Central memory CD8-positive, alpha-beta T cell (primary cell): ENCODE results near the gene SLC35A5.
A peak's percentile ranks its signal among the peaks of the same experiment; 100 is the strongest.
"Not testable (repeated sequence)": the region's sequence is repeated elsewhere in the genome, so short reads cannot be mapped to it uniquely, and the experiment has no call there.

Experiments
- ATAC-seq: fragments of 150-1000 bp; cut with Tn5 transposase; replicated peaks from 2 replicates; pipeline ENCODE4 v1.10.0; 2022; ENCODE audit warnings: mild to moderate bottlenecking, moderate FRiP score, moderate number of reproducible peaks; ENCODE audit not compliant: poor library complexity, severe bottlenecking; ENCODE audit errors: extremely low read depth
- DNase-seq, 2 donors: peaks; one replicate each; pipeline ENCODE4 v3.0.0; 2021; ENCODE audit warnings: low spot score in 2 of 2
- H3K27ac Mint-ChIP-seq: one replicate; pipeline ENCODE4 v1.8.0; 2022; ENCODE audit warnings: low read depth, mild to moderate bottlenecking, moderate library complexity, mixed read lengths
- H3K27me3 Mint-ChIP-seq: one replicate; pipeline ENCODE4 v1.8.0; 2022; ENCODE audit warnings: mixed read lengths
- H3K36me3 Mint-ChIP-seq: one replicate; pipeline ENCODE4 v1.8.0; 2022; ENCODE audit warnings: mild to moderate bottlenecking, moderate library complexity, mixed read lengths; ENCODE audit not compliant: insufficient read depth
- H3K4me1 Mint-ChIP-seq: one replicate; pipeline ENCODE4 v1.8.0; 2022; ENCODE audit warnings: mixed read lengths
- H3K4me3 Mint-ChIP-seq: one replicate; pipeline ENCODE4 v1.8.0; 2022; ENCODE audit warnings: mild to moderate bottlenecking, moderate library complexity, mixed read lengths
- H3K9me3 Mint-ChIP-seq: one replicate; pipeline ENCODE4 v1.8.0; 2022; ENCODE audit warnings: mixed read lengths

SLC35A5 gene

DNA sequence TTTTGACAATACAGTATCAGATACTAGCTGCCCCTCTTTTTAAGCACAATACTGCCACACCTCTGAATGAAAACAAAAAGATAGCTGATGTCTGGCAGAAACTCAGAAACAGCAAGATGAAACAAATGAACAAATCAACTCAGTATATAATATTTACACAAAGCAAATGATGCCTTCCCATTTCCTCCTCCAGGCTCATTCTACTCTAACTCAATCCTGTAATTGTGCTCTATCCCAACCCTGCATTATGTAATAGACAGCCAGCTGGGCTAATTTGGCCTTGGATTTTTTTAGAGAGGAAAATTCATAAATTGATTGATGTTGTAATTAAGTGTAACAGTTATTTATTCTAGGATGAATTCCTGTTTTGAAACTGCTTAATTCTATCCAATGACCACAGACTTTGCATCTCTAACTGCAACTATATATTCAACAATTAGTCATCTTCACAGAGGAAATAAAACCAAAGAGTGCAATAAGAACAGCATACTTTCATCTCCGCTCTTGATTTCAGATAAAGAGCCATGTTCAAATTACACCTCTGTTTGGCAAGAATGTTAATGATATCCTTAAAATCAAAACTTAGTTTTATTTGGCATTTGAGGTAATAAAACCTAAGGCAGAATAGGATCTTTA is 6.2 kb upstream of the SLC35A5 start:
- DNase-seq, result no peak
- Mint-ChIP-seq H3K4me1 (peaks cover 45% of the 10 kb centered on the region), H3K36me3 (peaks cover 19% of the 10 kb centered on the region), H3K27me3 (no peaks in the 10 kb centered on the region), H3K27ac (peak overlapping the region; percentile 27), H3K9me3 (no peaks in the 10 kb centered on the region), H3K4me3 (no peak overlapping the region)
- peak; percentile 52 for ATAC-seq

DNA sequence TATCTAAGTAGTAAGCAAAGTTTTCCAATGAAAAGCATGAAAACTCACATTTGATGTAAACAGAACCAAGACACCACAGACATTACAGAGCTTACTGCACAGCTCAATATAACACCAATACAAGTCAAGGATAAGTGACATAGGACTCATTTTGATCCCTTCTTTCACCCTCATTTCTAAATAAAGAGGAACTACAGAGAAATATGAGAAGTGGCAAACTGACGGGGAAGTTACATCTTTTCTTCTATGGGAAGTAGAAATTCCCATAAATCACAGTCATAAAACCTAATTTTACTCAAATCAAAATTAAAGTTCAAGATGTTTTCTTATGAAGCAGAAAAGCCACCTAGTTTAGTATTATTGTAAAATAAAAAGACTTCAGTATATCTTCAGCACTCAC is 3.9 kb upstream of the SLC35A5 start:
- no peak for DNase-seq
- Mint-ChIP-seq H3K27me3 (no peaks in the 10 kb centered on the region), H3K36me3 (peaks cover 31% of the 10 kb centered on the region), H3K27ac (no peak overlapping the region), H3K4me1 (peaks cover 46% of the 10 kb centered on the region), H3K4me3 (no peak overlapping the region), H3K9me3 (no peaks in the 10 kb centered on the region)
- ATAC-seq, result no peak

DNA sequence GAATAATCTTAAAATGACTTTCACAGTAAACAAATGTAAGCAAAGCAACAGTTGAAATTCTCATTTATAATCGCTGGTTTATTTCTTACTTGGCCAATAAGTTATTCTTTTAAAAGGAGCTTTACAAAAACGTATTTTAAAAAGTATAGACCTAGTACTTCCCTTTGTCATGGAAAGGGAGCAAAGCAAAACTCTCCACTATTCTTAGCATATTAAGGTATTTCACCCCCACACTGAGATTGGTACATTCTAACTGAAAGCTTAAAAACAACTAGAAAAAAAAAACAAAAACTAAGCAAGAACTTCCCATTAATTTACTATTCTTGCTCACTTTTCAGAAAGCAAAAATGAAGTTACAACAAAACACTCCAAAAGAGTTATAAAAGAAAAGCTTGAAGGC is 1.5 kb upstream of the SLC35A5 start:
- peak overlapping the region; percentile 97 for H3K4me3 Mint-ChIP-seq
- H3K27me3 Mint-ChIP-seq, result no peaks in the 10 kb centered on the region
- no peak for ATAC-seq
- no peak for DNase-seq
- H3K4me1 Mint-ChIP-seq, result peaks cover 49% of the 10 kb centered on the region
- H3K36me3 Mint-ChIP-seq, result peaks cover 31% of the 10 kb centered on the region
- H3K27ac Mint-ChIP-seq, result peak overlapping the region; percentile 97
- H3K9me3 Mint-ChIP-seq, result no peaks in the 10 kb centered on the region

DNA sequence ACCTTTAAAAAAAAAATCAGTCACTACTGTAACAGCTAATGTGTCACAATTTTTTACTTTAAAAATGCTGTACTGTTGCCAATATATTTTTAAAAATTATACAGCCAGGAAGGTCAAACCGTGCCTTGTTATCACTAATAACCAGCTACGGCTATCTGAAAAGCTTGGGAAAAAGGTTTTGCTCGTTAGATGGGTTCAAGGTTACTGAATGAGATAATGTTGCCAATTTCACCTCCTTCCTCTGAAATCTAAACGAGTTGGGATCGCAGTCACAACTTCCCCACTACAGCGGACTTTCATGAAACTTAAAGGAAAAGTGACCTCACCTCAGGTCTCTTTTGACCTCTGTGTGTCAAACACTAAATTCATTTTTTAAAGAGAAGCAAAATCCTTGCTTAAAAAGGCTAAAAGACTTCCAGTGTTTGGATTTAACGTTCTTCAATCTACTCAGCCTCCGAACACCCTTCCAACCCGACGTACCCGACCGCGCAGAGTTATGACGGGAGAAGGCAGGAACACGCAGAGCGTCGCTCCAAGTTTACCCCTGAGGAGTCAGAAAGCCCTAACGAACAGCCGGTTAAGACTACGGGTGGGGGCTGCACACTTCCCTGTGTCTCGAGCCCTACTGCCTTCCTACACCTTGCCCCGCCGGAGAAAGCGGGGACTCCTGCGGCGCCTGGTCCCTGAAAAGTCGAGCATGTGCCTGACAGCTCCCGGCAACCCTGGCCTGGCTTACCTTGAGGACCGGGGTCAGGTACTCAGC is 943 bp upstream of the SLC35A5 start:
- Mint-ChIP-seq H3K27ac (peak overlapping the region; percentile 97), H3K36me3 (peaks cover 28% of the 10 kb centered on the region), H3K9me3 (no peaks in the 10 kb centered on the region), H3K4me1 (peaks cover 43% of the 10 kb centered on the region), H3K27me3 (no peaks in the 10 kb centered on the region), H3K4me3 (peak overlapping the region; percentile 97)
- ATAC-seq (peak; percentile 22), DNase-seq (peak in 1 of 2 donors; percentile 47)

DNA sequence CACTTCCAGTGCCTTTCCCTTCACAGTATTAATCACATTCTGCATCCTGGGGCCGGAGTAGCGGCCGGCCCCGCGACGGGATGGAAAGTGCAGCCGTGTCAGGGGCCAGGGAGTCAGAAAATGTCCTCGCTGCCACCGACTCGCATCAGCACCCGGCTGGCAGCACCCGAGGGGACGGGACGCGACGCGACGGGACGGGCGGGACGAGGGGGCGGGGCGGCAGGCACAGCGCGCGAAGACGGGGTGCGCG is 436 bp upstream of the SLC35A5 start:
- Mint-ChIP-seq H3K4me1 (peaks cover 42% of the 10 kb centered on the region), H3K27me3 (no peaks in the 10 kb centered on the region), H3K4me3 (peak overlapping the region; percentile 97), H3K27ac (peak overlapping the region; percentile 97), H3K36me3 (peaks cover 25% of the 10 kb centered on the region), H3K9me3 (no peaks in the 10 kb centered on the region)
- DNase-seq (no peak), ATAC-seq (peak; percentile 44)

DNA sequence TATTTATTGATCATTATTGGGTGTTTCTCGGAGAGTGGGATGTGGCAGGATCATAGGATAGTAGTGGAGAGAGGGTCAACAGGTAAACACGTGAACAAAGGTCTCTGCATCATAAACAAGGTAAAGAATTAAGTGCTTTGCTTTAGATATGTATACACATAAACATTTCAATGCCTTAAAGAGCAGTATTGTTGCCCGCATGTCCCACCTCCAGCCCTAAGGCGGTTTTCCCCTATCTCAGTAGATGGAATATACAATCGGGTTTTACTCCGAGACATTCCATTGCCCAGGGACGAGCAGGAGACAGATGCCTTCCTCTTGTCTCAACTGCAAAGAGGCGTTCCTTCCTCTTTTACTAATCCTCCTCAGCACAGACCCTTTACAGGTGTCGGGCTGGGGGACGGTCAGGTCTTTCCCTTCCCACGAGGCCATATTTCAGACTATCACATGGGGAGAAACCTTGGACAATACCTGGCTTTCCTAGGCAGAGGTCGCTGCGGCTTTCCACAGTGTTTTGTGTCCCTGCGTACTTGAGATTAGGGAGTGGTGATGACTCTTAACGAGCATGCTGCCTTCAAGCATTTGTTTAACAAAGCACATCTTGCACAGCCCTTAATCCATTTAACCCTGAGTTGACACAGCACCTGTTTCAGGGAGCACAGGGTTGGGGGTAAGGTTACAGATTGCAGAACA is 2.5 kb downstream of the SLC35A5 start:
- not testable (repeated sequence) for ATAC-seq, H3K27me3 Mint-ChIP-seq, H3K4me3 Mint-ChIP-seq, H3K9me3 Mint-ChIP-seq, DNase-seq
- H3K36me3 Mint-ChIP-seq, result peaks cover 18% of the 10 kb centered on the region
- H3K27ac Mint-ChIP-seq, result peak overlapping the region; percentile 12
- peaks cover 41% of the 10 kb centered on the region for H3K4me1 Mint-ChIP-seq

DNA sequence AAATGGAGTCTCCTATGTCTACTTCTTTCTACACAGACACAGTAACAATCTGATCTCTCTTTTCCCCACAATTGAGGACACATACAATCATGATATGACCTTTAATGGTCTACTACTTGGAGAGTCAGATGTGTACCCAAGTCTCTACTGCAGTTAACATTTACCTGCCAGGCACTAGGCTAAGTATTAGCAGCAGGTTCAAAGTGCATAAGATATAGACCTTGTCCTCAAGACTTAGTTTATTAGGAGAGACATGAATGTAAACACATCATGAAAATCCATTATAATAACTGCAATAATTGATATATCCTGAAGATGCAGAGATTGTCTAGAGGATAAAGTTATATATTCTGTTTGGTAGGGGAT is 3.1 kb downstream of the SLC35A5 start:
- no peaks in the 10 kb centered on the region for H3K9me3 Mint-ChIP-seq
- H3K27me3 Mint-ChIP-seq, result no peaks in the 10 kb centered on the region
- no peak for ATAC-seq
- H3K4me3 Mint-ChIP-seq, result no peak overlapping the region
- H3K4me1 Mint-ChIP-seq, result peaks cover 36% of the 10 kb centered on the region
- no peak for DNase-seq
- H3K27ac Mint-ChIP-seq, result no peak overlapping the region
- peaks cover 20% of the 10 kb centered on the region for H3K36me3 Mint-ChIP-seq

DNA sequence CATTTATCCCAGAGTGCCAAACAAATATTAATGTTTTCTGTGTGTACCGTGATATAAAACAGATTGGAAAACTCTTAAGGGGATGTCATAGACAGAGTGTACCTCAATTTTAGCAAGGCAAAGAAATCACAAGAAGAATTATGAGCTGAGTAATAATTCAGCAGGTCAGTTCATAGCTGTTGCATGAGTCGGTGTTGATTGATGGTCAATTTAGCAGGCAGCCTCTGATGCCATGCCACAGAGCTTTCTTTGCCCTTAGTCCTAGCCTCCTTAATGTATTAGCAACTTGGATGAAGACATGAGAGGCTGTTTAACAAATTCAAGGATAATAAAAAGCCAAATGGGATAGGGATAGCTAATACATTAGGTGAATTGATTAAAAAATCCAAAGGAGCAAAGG is 6.8 kb downstream of the SLC35A5 start:
- Mint-ChIP-seq H3K4me1 (peaks cover 17% of the 10 kb centered on the region), H3K27me3 (no peaks in the 10 kb centered on the region), H3K36me3 (peaks cover 20% of the 10 kb centered on the region), H3K9me3 (no peaks in the 10 kb centered on the region), H3K4me3 (no peak overlapping the region), H3K27ac (no peak overlapping the region)
- DNase-seq (no peak), ATAC-seq (no peak)

DNA sequence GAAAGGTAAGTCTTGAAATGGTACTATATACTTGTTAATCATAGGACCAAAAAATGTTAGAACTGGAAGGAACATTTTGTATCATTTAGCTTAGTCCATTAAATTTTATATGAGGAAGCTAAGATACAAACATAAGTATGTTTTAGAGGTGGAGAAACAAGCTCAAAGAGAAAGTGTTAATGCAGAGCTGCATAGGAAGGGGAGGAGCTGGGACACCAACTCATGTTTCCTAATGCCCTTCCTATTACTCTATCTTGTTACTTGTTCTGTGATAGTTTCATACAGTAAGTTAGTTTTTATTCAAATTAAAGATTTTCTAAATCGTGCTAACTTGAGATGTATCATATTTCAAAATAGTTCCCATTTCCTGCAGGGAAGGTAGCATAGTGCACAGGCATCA is 7.4 kb downstream of the SLC35A5 start:
- peaks cover 10% of the 10 kb centered on the region for H3K4me1 Mint-ChIP-seq
- DNase-seq (no peak), ATAC-seq (no peak)
- H3K36me3 Mint-ChIP-seq, result peaks cover 20% of the 10 kb centered on the region
- H3K27ac Mint-ChIP-seq, result no peak overlapping the region
- no peaks in the 10 kb centered on the region for H3K9me3 Mint-ChIP-seq
- H3K4me3 Mint-ChIP-seq, result no peak overlapping the region
- no peaks in the 10 kb centered on the region for H3K27me3 Mint-ChIP-seq

DNA sequence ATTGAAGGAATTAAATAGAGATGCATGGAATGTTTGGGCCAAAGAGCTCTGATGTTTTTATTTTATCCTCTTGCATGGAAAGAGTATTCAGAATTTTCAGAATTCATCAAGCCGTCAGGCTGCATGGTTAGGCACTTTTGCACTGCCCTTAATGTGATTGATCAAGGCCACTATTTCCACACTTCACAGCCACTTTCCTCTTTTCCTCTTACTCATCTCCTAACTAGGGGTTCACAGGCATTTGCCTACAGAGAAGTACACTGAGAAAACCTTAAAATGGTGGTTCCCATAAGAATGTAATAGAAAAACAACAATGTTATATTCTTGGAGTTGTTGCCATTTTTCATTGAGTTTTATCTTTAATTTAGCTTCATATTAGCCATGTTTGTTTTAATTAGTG is 10.9 kb downstream of the SLC35A5 start:
- DNase-seq (no peak), ATAC-seq (no peak)
- Mint-ChIP-seq H3K9me3 (no peaks in the 10 kb centered on the region), H3K27me3 (no peaks in the 10 kb centered on the region), H3K36me3 (peaks cover 26% of the 10 kb centered on the region), H3K27ac (no peak overlapping the region), H3K4me3 (no peak overlapping the region), H3K4me1 (peaks cover 4% of the 10 kb centered on the region)

DNA sequence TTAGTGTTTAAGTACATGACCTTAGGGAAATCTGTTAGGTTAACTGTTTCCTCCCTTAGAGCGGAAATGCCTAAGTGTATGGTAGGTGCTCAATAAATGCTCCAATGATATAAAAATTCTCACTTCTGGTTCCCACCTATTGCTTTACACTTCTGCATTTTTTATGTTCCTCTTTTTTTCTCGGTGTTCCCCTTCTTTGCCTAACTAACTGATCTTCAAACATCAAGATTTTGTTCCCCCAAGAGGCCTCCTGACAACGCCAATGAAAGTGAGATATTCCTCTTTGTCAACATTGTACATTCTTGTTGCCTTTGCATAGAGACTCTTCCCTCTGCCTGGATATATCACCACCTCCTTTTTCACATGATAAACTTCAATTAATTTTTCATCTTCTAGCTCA is 17.4 kb downstream of the SLC35A5 start:
- peaks cover 27% of the 10 kb centered on the region for H3K36me3 Mint-ChIP-seq
- no peak for ATAC-seq

DNA sequence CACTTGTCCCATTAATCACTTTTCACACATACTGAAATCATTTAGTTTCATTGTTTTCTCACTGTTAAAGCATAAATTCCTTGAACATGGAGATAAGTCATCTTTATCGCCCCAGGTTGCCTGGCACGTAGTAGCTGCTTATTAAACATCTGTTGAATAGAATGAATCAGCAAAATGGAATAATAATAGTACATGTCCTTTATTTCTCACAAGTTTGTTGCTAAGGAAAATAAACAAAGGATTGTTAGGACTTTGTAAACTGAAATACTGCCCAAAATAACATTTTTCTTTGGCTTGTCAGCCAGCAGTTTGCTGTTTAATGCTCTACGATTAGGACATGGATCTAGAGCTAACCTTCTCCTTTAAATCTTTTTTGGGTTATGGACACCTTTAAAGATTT is 17.9 kb downstream of the SLC35A5 start:
- DNase-seq, result no peak
- ATAC-seq, result no peak
- no peak overlapping the region for H3K27ac Mint-ChIP-seq
- H3K4me3 Mint-ChIP-seq, result no peak overlapping the region
- H3K9me3 Mint-ChIP-seq, result no peaks in the 10 kb centered on the region
- H3K4me1 Mint-ChIP-seq, result no peaks in the 10 kb centered on the region
- no peaks in the 10 kb centered on the region for H3K27me3 Mint-ChIP-seq
- H3K36me3 Mint-ChIP-seq, result peaks cover 27% of the 10 kb centered on the region

More for the DNA sequence above, 17.4 kb downstream of the SLC35A5 start:
- Mint-ChIP-seq H3K9me3 (no peaks in the 10 kb centered on the region), H3K27me3 (no peaks in the 10 kb centered on the region), H3K4me1 (no peaks in the 10 kb centered on the region), H3K27ac (no peak overlapping the region), H3K4me3 (no peak overlapping the region)
- no peak for DNase-seq

DNA sequence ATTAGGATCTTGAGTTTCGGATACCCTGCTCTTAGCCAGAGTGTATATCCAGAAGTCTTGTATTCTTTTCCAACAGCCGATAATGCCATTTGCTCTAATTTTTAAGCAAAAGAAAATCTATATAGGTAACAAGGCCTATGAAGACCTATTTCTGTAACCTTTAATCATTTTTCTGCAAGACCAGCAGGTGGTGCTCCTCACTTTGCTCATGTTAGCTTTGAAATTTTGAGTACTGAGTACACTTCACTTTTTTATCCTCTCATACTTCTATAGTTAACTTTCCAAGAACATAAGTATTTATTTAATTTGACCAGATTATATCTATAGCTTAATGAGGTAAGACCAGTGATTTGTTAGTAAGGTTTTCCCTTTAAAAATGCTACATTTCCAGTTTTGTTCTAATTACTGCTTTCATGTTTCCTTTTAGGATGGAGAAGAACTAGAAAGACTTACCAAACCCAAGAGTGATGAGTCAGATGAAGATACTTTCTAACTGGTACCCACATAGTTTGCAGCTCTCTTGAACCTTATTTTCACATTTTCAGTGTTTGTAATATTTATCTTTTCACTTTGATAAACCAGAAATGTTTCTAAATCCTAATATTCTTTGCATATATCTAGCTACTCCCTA is 20.5 kb downstream of the SLC35A5 start:
- Mint-ChIP-seq H3K36me3 (peaks cover 19% of the 10 kb centered on the region), H3K27ac (no peak overlapping the region), H3K9me3 (no peaks in the 10 kb centered on the region), H3K27me3 (no peaks in the 10 kb centered on the region), H3K4me1 (peaks cover 7% of the 10 kb centered on the region), H3K4me3 (no peak overlapping the region)
- DNase-seq (no peak), ATAC-seq (no peak)
